HCT116 (cell line): ENCODE results near the gene MSI2.

Source experiments
- CTCF ChIP-seq, 3 experiments: fragments of 200-600 bp in 1 of 3; sonication (generic) in 1 of 3; IDR thresholded peaks in 2 of 3; conservative IDR thresholded peaks in 1 of 3; 2 replicates each; pipeline ENCODE4 v1.5.1; 2012 to 2017; ENCODE audit warnings: low read depth in 2 of 3, low read length in 2 of 3, antibody characterized with exemption in 1 of 3, borderline replicate concordance in 1 of 3, control low read depth in 1 of 3, mild to moderate bottlenecking in 1 of 3, mixed read lengths in 1 of 3, mixed run types in 1 of 3, moderate library complexity in 1 of 3; ENCODE audit not compliant: insufficient read depth in 1 of 3
- ELF1 ChIP-seq: IDR thresholded peaks from 2 replicates; pipeline ENCODE4 v1.6.1; 2012; ENCODE audit warnings: low read depth, borderline replicate concordance
- EZH2 ChIP-seq: fragments of 200-600 bp; sonication (generic); IDR thresholded peaks from 2 replicates; pipeline ENCODE4 v1.6.1; 2017; ENCODE audit warnings: antibody characterized with exemption, mixed run types
- EZH2phosphoT487 ChIP-seq: fragments of 200-600 bp; IDR thresholded peaks from 2 replicates; pipeline ENCODE4 v1.6.1; 2018; ENCODE audit warnings: antibody characterized with exemption, borderline replicate concordance
- POLR2A ChIP-seq: IDR thresholded peaks from 2 replicates; pipeline ENCODE4 v1.7.0; 2011; ENCODE audit warnings: borderline replicate concordance; ENCODE audit not compliant: insufficient read depth, insufficient read length; ENCODE audit errors: extremely low read depth
- POLR2AphosphoS5 ChIP-seq: IDR thresholded peaks from 2 replicates; pipeline ENCODE4 v1.6.1; 2011; ENCODE audit warnings: mild to moderate bottlenecking, low read depth, low read length, moderate library complexity
- RAD21 ChIP-seq: IDR thresholded peaks from 2 replicates; pipeline ENCODE4 v1.6.1; 2012; ENCODE audit warnings: low read depth, mild to moderate bottlenecking
- REST ChIP-seq: IDR thresholded peaks from 2 replicates; pipeline ENCODE4 v1.6.1; 2012; ENCODE audit warnings: low read depth
- SP1 ChIP-seq: IDR thresholded peaks from 2 replicates; pipeline ENCODE4 v1.6.1; 2012; ENCODE audit warnings: low read depth
- ZBTB33 ChIP-seq: IDR thresholded peaks from 2 replicates; pipeline ENCODE4 v1.6.1; 2011; ENCODE audit warnings: mild to moderate bottlenecking, low read length, moderate library complexity; ENCODE audit not compliant: insufficient replicate concordance; ENCODE audit errors: extremely low read depth
- ZNF274 ChIP-seq: fragments of 200-500 bp; sonication (Bioruptor generic); IDR thresholded peaks from 2 replicates; pipeline ENCODE4 v1.6.1; 2014; ENCODE audit warnings: mild to moderate bottlenecking, low read depth, low read length, inconsistent platforms

- TF ChIP-seq EZH2 (no peak), POLR2AphosphoS5 (no peak), CTCF (IDR thresholded peaks at IDR 0.05 in 2 of 3, conservative IDR thresholded peaks at IDR 0.05 in 1 of 3; ENCODE audit: borderline replicate concordance in 1 of 3, insufficient read depth in 1 of 3, low read depth in 2 of 3, low read length in 2 of 3) (no peak), POLR2A (no peak), RAD21 (no peak), SP1 (no peak), ZBTB33 (no peak), REST (no peak), EZH2phosphoT487 (no peak), ZNF274 (no peak), ELF1 (no peak)
Measured at GRCh38 chr17:57672971-57673370, 416.6 kb downstream of the MSI2 start.
